ENCODE data around the gene FOXP1.

FOXP1 gene

DNA sequence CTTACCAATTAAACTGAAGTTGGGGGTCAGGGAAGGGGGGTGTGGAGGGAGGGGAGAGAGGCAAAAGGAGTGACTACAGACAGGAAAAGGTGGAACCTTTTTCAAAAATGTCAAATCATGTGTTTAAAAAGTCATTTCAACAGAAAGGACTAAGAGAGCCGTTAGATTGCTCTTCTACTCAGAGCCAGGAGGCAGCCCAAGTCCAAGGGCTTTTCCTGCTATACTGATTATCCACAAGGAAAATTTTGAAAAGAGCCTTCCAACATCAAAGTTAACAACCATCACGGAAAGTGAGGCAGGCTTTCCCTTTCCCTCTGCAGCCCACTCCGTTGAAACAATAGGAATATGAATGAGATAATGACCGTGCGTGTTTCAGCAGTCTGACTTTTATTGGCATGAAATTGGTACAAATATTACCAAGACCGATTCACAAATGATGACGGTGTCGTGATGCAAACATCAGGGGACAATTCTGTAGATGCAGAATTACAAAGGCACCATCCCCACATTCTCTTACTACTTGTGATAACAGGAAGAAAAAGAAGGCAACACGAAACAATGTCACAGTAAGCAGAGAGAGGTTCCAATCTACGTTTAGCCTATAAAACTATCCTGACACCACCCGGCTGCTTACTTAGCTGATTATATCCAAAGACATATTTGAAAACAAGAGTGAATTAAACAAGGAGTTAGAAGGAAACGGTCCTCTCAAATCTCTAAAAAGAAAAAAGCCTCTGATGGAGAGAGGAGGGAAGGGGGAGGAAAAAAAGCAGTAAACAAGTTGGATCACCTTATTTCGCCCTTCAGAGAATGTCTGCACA is 453.7 kb downstream of the FOXP1 start:
- H3K9ac ChIP-seq (ENCODE audit: low read length in 2 of 2): peak overlapping the region; percentile 85 to 96
- H3K4me3 ChIP-seq (ENCODE audit: low read length in 2 of 2): peak overlapping the region; percentile 76 to 81
- peaks cover 9% of the 10 kb centered on the region for H3K4me1 ChIP-seq (ENCODE audit: control insufficient read depth, insufficient read depth, low read length)
- H3K9me3 ChIP-seq (ENCODE audit: control insufficient read depth in 2 of 2, low read length in 2 of 2): no peaks in the 10 kb centered on the region
- H3K36me3 ChIP-seq (ENCODE audit: control insufficient read depth in 2 of 2, insufficient read depth in 2 of 2, low read length in 2 of 2): no peaks in the 10 kb centered on the region
- H3K27me3 ChIP-seq (ENCODE audit: control insufficient read depth in 1 of 2, insufficient read depth in 2 of 2, low read length in 2 of 2): no peaks in the 10 kb centered on the region
- peak overlapping the region; percentile 89 for H3K27ac ChIP-seq (ENCODE audit: low read length)

- peak overlapping the region; percentile 76 to 81 for H3K4me3 ChIP-seq (ENCODE audit: low read length in 2 of 2)
Measured at GRCh38 chr3:71128961-71129360, 454.6 kb downstream of the FOXP1 start.

GRCh38 chr3:71127844-71128243 is 455.7 kb downstream of the FOXP1 start:
- H3K9me3 ChIP-seq (ENCODE audit: control insufficient read depth in 2 of 2, low read length in 2 of 2): no peaks in the 10 kb centered on the region
- H3K27ac ChIP-seq (ENCODE audit: low read length): peak overlapping the region; percentile 89
- H3K36me3 ChIP-seq (ENCODE audit: control insufficient read depth in 2 of 2, insufficient read depth in 2 of 2, low read length in 2 of 2): no peaks in the 10 kb centered on the region
- peak overlapping the region; percentile 85 to 96 for H3K9ac ChIP-seq (ENCODE audit: low read length in 2 of 2)
- H3K4me3 ChIP-seq (ENCODE audit: low read length in 2 of 2): peak overlapping the region; percentile 76 to 81
- H3K4me1 ChIP-seq (ENCODE audit: control insufficient read depth, insufficient read depth, low read length): peaks cover 15% of the 10 kb centered on the region
- no peaks in the 10 kb centered on the region for H3K27me3 ChIP-seq (ENCODE audit: control insufficient read depth in 1 of 2, insufficient read depth in 2 of 2, low read length in 2 of 2)

More at GRCh38 chr3:71128961-71129360, 454.6 kb downstream of the FOXP1 start:
- no peaks in the 10 kb centered on the region for H3K27me3 ChIP-seq (ENCODE audit: control insufficient read depth in 1 of 2, insufficient read depth in 2 of 2, low read length in 2 of 2)
- H3K36me3 ChIP-seq (ENCODE audit: control insufficient read depth in 2 of 2, insufficient read depth in 2 of 2, low read length in 2 of 2): no peaks in the 10 kb centered on the region
- H3K27ac ChIP-seq (ENCODE audit: low read length): peak overlapping the region; percentile 89
- H3K9ac ChIP-seq (ENCODE audit: low read length in 2 of 2): peak overlapping the region; percentile 85 to 96
- H3K4me1 ChIP-seq (ENCODE audit: control insufficient read depth, insufficient read depth, low read length): peaks cover 10% of the 10 kb centered on the region
- H3K9me3 ChIP-seq (ENCODE audit: control insufficient read depth in 2 of 2, low read length in 2 of 2): no peaks in the 10 kb centered on the region

DNA sequence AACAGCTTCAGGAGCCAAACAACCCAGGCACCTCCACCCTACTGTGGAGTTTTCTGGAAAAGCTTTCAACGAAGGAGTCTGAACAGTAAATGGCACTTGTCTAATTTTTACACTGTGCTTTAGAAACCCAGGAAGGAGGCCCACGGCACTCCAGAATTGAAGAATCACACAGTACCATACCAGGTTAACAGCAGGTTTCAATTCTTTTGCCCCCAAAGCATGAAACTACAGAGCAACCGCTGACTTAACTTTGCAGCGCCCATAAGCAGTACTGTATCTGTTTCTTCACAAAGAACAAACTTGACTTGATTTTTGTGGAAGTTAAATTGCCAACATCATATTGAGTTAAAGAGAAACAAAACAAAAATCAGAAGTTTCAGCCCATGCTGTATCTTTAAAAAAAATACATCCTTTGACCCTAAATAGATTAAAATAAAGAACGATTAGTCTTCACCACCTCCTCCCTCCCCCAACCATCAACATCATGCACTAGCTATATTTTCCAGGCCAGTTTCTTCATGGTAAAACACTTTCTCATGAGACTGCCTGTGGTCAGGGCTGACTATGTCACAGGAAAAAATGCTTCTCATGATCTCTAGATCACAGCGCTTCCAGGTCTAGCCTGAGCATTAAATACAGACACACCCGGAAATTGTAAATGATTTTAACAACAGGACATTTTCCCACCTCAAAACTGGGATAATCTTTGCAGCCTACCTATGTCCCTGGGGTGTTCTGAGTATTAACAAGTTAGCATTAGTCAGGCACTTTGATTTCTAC is 456.3 kb downstream of the FOXP1 start:
- Histone ChIP-seq H3K36me3 (ENCODE audit: control insufficient read depth in 2 of 2, insufficient read depth in 2 of 2, low read length in 2 of 2) (no peaks in the 10 kb centered on the region), H3K9ac (ENCODE audit: low read length in 2 of 2) (peak overlapping the region; percentile 85 to 96), H3K27ac (ENCODE audit: low read length) (peak overlapping the region; percentile 89), H3K4me3 (ENCODE audit: low read length in 2 of 2) (peak overlapping the region; percentile 76 to 81), H3K9me3 (ENCODE audit: control insufficient read depth in 2 of 2, low read length in 2 of 2) (no peaks in the 10 kb centered on the region), H3K27me3 (ENCODE audit: control insufficient read depth in 1 of 2, insufficient read depth in 2 of 2, low read length in 2 of 2) (no peaks in the 10 kb centered on the region), H3K4me1 (ENCODE audit: control insufficient read depth, insufficient read depth, low read length) (peaks cover 15% of the 10 kb centered on the region)

GRCh38 chr3:71125738-71126137 is 457.8 kb downstream of the FOXP1 start:
- Histone ChIP-seq H3K36me3 (ENCODE audit: control insufficient read depth in 2 of 2, insufficient read depth in 2 of 2, low read length in 2 of 2) (no peaks in the 10 kb centered on the region), H3K4me1 (ENCODE audit: control insufficient read depth, insufficient read depth, low read length) (peaks cover 15% of the 10 kb centered on the region), H3K27ac (ENCODE audit: low read length) (peak overlapping the region; percentile 2), H3K9me3 (ENCODE audit: control insufficient read depth in 2 of 2, low read length in 2 of 2) (no peaks in the 10 kb centered on the region), H3K9ac (ENCODE audit: low read length in 2 of 2) (no peak overlapping the region), H3K4me3 (ENCODE audit: low read length in 2 of 2) (peak overlapping the region in 1 of 2 donors; percentile 28), H3K27me3 (ENCODE audit: control insufficient read depth in 1 of 2, insufficient read depth in 2 of 2, low read length in 2 of 2) (no peaks in the 10 kb centered on the region)

DNA sequence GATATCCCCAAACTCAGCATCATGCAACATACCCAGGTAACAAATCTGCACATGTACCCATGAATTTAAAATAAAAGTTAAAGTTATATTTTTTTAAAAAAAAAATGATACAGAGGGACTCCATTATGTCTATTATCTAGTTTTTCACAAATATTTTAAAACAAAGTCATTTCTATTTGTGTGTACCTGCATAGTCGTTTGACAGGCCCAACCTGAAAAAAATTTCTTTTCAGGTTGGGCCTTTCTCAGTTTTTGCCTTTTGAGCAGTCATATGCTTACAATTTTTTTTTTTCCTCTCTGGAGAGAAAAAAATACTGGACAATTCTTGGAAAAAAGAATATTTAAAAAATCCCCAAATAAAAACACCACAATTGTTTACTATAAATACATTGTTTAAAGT is 459.5 kb downstream of the FOXP1 start:
- no peak overlapping the region for H3K27ac ChIP-seq (ENCODE audit: low read length)
- H3K36me3 ChIP-seq (ENCODE audit: control insufficient read depth in 2 of 2, insufficient read depth in 2 of 2, low read length in 2 of 2): no peaks in the 10 kb centered on the region
- H3K4me3 ChIP-seq (ENCODE audit: low read length in 2 of 2): no peak overlapping the region
- H3K4me1 ChIP-seq (ENCODE audit: control insufficient read depth, insufficient read depth, low read length): peaks cover 15% of the 10 kb centered on the region
- H3K27me3 ChIP-seq (ENCODE audit: control insufficient read depth in 1 of 2, insufficient read depth in 2 of 2, low read length in 2 of 2): no peaks in the 10 kb centered on the region
- no peak overlapping the region for H3K9ac ChIP-seq (ENCODE audit: low read length in 2 of 2)
- no peaks in the 10 kb centered on the region for H3K9me3 ChIP-seq (ENCODE audit: control insufficient read depth in 2 of 2, low read length in 2 of 2)

- no peak overlapping the region for H3K27ac ChIP-seq (ENCODE audit: low read length)
- H3K4me1 ChIP-seq (ENCODE audit: control insufficient read depth, insufficient read depth, low read length): peaks cover 20% of the 10 kb centered on the region
- no peak overlapping the region for H3K4me3 ChIP-seq (ENCODE audit: low read length in 2 of 2)
- H3K9ac ChIP-seq (ENCODE audit: low read length in 2 of 2): no peak overlapping the region
- H3K27me3 ChIP-seq (ENCODE audit: control insufficient read depth in 1 of 2, insufficient read depth in 2 of 2, low read length in 2 of 2): no peaks in the 10 kb centered on the region
- no peaks in the 10 kb centered on the region for H3K9me3 ChIP-seq (ENCODE audit: control insufficient read depth in 2 of 2, low read length in 2 of 2)
- H3K36me3 ChIP-seq (ENCODE audit: control insufficient read depth in 2 of 2, insufficient read depth in 2 of 2, low read length in 2 of 2): no peaks in the 10 kb centered on the region
Measured at GRCh38 chr3:71122641-71123040, 460.9 kb downstream of the FOXP1 start.

GRCh38 chr3:71121429-71122167 is 461.9 kb downstream of the FOXP1 start:
- no peak overlapping the region for H3K9ac ChIP-seq (ENCODE audit: low read length in 2 of 2)
- H3K27me3 ChIP-seq (ENCODE audit: control insufficient read depth in 1 of 2, insufficient read depth in 2 of 2, low read length in 2 of 2): no peaks in the 10 kb centered on the region
- H3K4me3 ChIP-seq (ENCODE audit: low read length in 2 of 2): no peak overlapping the region
- H3K9me3 ChIP-seq (ENCODE audit: control insufficient read depth in 2 of 2, low read length in 2 of 2): no peaks in the 10 kb centered on the region
- peaks cover 17% of the 10 kb centered on the region for H3K4me1 ChIP-seq (ENCODE audit: control insufficient read depth, insufficient read depth, low read length)
- no peaks in the 10 kb centered on the region for H3K36me3 ChIP-seq (ENCODE audit: control insufficient read depth in 2 of 2, insufficient read depth in 2 of 2, low read length in 2 of 2)
- no peak overlapping the region for H3K27ac ChIP-seq (ENCODE audit: low read length)

- H3K36me3 ChIP-seq (ENCODE audit: control insufficient read depth in 2 of 2, insufficient read depth in 2 of 2, low read length in 2 of 2): no peaks in the 10 kb centered on the region
- no peak overlapping the region for H3K9ac ChIP-seq (ENCODE audit: low read length in 2 of 2)
- no peaks in the 10 kb centered on the region for H3K27me3 ChIP-seq (ENCODE audit: control insufficient read depth in 1 of 2, insufficient read depth in 2 of 2, low read length in 2 of 2)
- peaks cover 15% of the 10 kb centered on the region for H3K4me1 ChIP-seq (ENCODE audit: control insufficient read depth, insufficient read depth, low read length)
- H3K4me3 ChIP-seq (ENCODE audit: low read length in 2 of 2): no peak overlapping the region
- no peaks in the 10 kb centered on the region for H3K9me3 ChIP-seq (ENCODE audit: control insufficient read depth in 2 of 2, low read length in 2 of 2)
- H3K27ac ChIP-seq (ENCODE audit: low read length): no peak overlapping the region
Measured at GRCh38 chr3:71120012-71120411, 463.5 kb downstream of the FOXP1 start.

DNA sequence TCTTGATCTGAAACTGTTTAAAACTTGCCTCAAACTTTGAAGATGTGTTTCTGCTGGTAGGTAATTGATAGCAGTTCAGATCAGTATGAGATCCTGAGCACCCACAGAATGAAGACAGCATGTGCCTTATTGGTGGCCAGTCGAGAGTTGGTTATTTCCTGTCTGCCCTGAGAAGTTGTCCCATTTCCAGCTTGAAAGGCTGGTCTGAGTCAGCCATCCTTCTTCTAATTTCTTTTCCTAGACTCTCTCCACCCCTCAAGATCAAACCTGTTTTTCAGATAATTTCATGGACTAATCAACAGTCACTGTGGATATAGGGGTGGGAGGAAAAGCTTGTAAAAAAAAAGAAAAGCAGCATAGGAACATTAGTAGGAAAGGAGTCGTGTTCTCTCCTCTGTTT is 464.4 kb downstream of the FOXP1 start:
- Histone ChIP-seq H3K9me3 (ENCODE audit: control insufficient read depth in 2 of 2, low read length in 2 of 2) (no peaks in the 10 kb centered on the region), H3K36me3 (ENCODE audit: control insufficient read depth in 2 of 2, insufficient read depth in 2 of 2, low read length in 2 of 2) (peaks cover 0 to 4% of the 10 kb centered on the region in 2 donors), H3K4me3 (ENCODE audit: low read length in 2 of 2) (no peak overlapping the region), H3K9ac (ENCODE audit: low read length in 2 of 2) (no peak overlapping the region), H3K4me1 (ENCODE audit: control insufficient read depth, insufficient read depth, low read length) (peaks cover 17% of the 10 kb centered on the region), H3K27ac (ENCODE audit: low read length) (no peak overlapping the region), H3K27me3 (ENCODE audit: control insufficient read depth in 1 of 2, insufficient read depth in 2 of 2, low read length in 2 of 2) (no peaks in the 10 kb centered on the region)

Data from stomach smooth muscle (tissue), 2 donors.